Measurements from ENCODE around the gene MED13L. TPM values are rescaled to one million over a fixed set of nuclear protein-coding genes. Genes with fewer than 3 reads are reported as not detected.

Gene MED13L
- total and polyA plus RNA-seq, 2 donors (not counting 1 experiment from before 2014, with no cell fraction given), result 20.3 to 207 TPM

- Histone ChIP-seq H3K9ac (ENCODE audit: low read length) (no peak overlapping the region), H3K4me1 (ENCODE audit: control insufficient read depth in 2 of 2, insufficient read depth in 2 of 2, low read length in 2 of 2) (no peaks in the 10 kb centered on the region), H3K4me2 (replicated peaks; ENCODE audit: low read depth, low read length, poor library complexity, severe bottlenecking) (no peak overlapping the region), H2AFZ (ENCODE audit: insufficient read depth, low read depth, low read length, poor library complexity, severe bottlenecking) (no peak overlapping the region), H3K36me3 (replicated peaks in 1 of 2; ENCODE audit: control extremely low read depth in 1 of 2, control insufficient read depth in 1 of 2, extremely low read depth in 1 of 2, insufficient read depth in 2 of 2, low read length in 1 of 2) (peaks cover 30 to 86% of the 10 kb centered on the region in 2 experiments), H3K4me3 (ENCODE audit: control extremely low read depth in 1 of 5, extremely low read depth in 1 of 5, insufficient read depth in 1 of 5, low read depth in 2 of 5, low read length in 4 of 5) (no peak overlapping the region), H4K20me1 (ENCODE audit: control insufficient read depth, insufficient read depth, low read length, poor library complexity, severe bottlenecking) (no peaks in the 10 kb centered on the region), H3K27me3 (replicated peaks in 1 of 4; ENCODE audit: control extremely low read depth in 1 of 4, control insufficient read depth in 3 of 4, insufficient read depth in 4 of 4, low read length in 3 of 4) (no peaks in the 10 kb centered on the region), H3K9me3 (ENCODE audit: control extremely low read depth in 1 of 3, control insufficient read depth in 2 of 3, insufficient read depth in 1 of 3, low read length in 2 of 3) (no peaks in the 10 kb centered on the region), H3K27ac (ENCODE audit: low read length in 2 of 2) (no peak overlapping the region), H3K79me2 (ENCODE audit: control insufficient read depth, insufficient read depth, low read length) (peaks cover 4% of the 10 kb centered on the region)
- H3K4me1 Mint-ChIP-seq, result no peaks in the 10 kb centered on the region
- no peak overlapping the region for H3K4me3 Mint-ChIP-seq
- no peak overlapping the region for H3K27ac Mint-ChIP-seq
- H3K27me3 Mint-ChIP-seq, result no peaks in the 10 kb centered on the region
- TF ChIP-seq EZH2 (IDR thresholded peaks at IDR 0.05; ENCODE audit: borderline replicate concordance, insufficient read depth, low read depth, low read length, poor library complexity, severe bottlenecking), result no peak
- no peak for TF ChIP-seq CTCF (IDR thresholded peaks at IDR 0.05)
- POLR2A ChIA-PET, result interaction anchor here (0.6 to 0.9 kb wide), 2 partner anchors 16 to 780 kb away, joined by 3 to 4 read pairs; no protein-coding TSS in a partner anchor
- ATAC-seq (ENCODE audit: low read depth), result no peak
- intact Hi-C loops (cut with micrococcal nuclease), result no loop called here
- DNase-seq, result no peak
- no CpG with 5 or more reads among the region's 1 CpG for WGBS (ENCODE audit: insufficient coverage)
- H3K9me3 Mint-ChIP-seq (ENCODE audit: insufficient read depth), result no peaks in the 10 kb centered on the region
- CTCF ChIA-PET, result interaction anchor here (0.8 kb wide), 1 partner anchor 14 kb away, joined by 3 read pairs; no protein-coding TSS in a partner anchor
These were observed 304.4 kb downstream of the MED13L start for GRCh38 chr12:115973066-115973465.

GRCh38 chr12:115972241-115972640, 305.3 kb downstream of the MED13L start:
- ATAC-seq (ENCODE audit: low read depth) (no peak), DNase-seq (no peak)
- H3K27me3 Mint-ChIP-seq, result no peaks in the 10 kb centered on the region
- Histone ChIP-seq H3K27ac (ENCODE audit: low read length in 2 of 2) (no peak overlapping the region), H4K20me1 (ENCODE audit: control insufficient read depth, insufficient read depth, low read length, poor library complexity, severe bottlenecking) (no peaks in the 10 kb centered on the region), H3K4me2 (replicated peaks; ENCODE audit: low read depth, low read length, poor library complexity, severe bottlenecking) (no peak overlapping the region), H3K4me3 (ENCODE audit: control extremely low read depth in 1 of 5, extremely low read depth in 1 of 5, insufficient read depth in 1 of 5, low read depth in 2 of 5, low read length in 4 of 5) (no peak overlapping the region), H3K9ac (ENCODE audit: low read length) (no peak overlapping the region), H3K36me3 (replicated peaks in 1 of 2; ENCODE audit: control extremely low read depth in 1 of 2, control insufficient read depth in 1 of 2, extremely low read depth in 1 of 2, insufficient read depth in 2 of 2, low read length in 1 of 2) (peaks cover 34 to 87% of the 10 kb centered on the region in 2 experiments), H3K4me1 (ENCODE audit: control insufficient read depth in 2 of 2, insufficient read depth in 2 of 2, low read length in 2 of 2) (no peaks in the 10 kb centered on the region), H2AFZ (ENCODE audit: insufficient read depth, low read depth, low read length, poor library complexity, severe bottlenecking) (no peak overlapping the region), H3K79me2 (ENCODE audit: control insufficient read depth, insufficient read depth, low read length) (no peaks in the 10 kb centered on the region), H3K27me3 (replicated peaks in 1 of 4; ENCODE audit: control extremely low read depth in 1 of 4, control insufficient read depth in 3 of 4, insufficient read depth in 4 of 4, low read length in 3 of 4) (no peaks in the 10 kb centered on the region), H3K9me3 (ENCODE audit: control extremely low read depth in 1 of 3, control insufficient read depth in 2 of 3, insufficient read depth in 1 of 3, low read length in 2 of 3) (no peaks in the 10 kb centered on the region)
- H3K4me1 Mint-ChIP-seq, result no peaks in the 10 kb centered on the region
- H3K4me3 Mint-ChIP-seq, result no peak overlapping the region
- no peak overlapping the region for H3K27ac Mint-ChIP-seq
- CTCF ChIA-PET, result no interaction called here
- intact Hi-C loops (cut with micrococcal nuclease), result no loop called here
- TF ChIP-seq EZH2 (IDR thresholded peaks at IDR 0.05; ENCODE audit: borderline replicate concordance, insufficient read depth, low read depth, low read length, poor library complexity, severe bottlenecking) (no peak), CTCF (IDR thresholded peaks at IDR 0.05) (no peak)
- H3K9me3 Mint-ChIP-seq (ENCODE audit: insufficient read depth), result no peaks in the 10 kb centered on the region
- WGBS (ENCODE audit: insufficient coverage), result no CpG with 5 or more reads among the region's 4 CpGs
- POLR2A ChIA-PET, result interaction anchor here (0.9 kb wide), 1 partner anchor 17 kb away, joined by 3 read pairs; no protein-coding TSS in a partner anchor

Data from B cell (primary cell).